MCF 10A (cell line): ENCODE results near the gene GPHN. TPM values are rescaled to one million over a fixed set of nuclear protein-coding genes. Genes with fewer than 3 reads are reported as not detected.

Experiments
- BruUV-seq: library from RNA; stranded (reverse); fragments of 400-500 nt; replicated peaks from 2 replicates; lab custom pipeline; 2021; lab: Mats Ljungman, UMichigan
- CTCF ChIA-PET: fragments of 300-600 bp; sonication (Branson Sonifier 250); formaldehyde crosslinking; extraction: SDS; loops from one replicate; lab custom pipeline; 2021; ENCODE audit warnings: antibody characterized with exemption, inconsistent platforms; lab: Yijun Ruan, JAX
- POLR2A ChIA-PET: fragments of 300-600, 350-650 bp; sonication (Branson Sonifier 250); formaldehyde crosslinking; extraction: SDS; loops from one replicate; lab custom pipeline; 2020; ENCODE audit warnings: antibody characterized with exemption, inconsistent platforms; lab: Yijun Ruan, JAX
- DNase-seq: peaks from one replicate; pipeline ENCODE4 v3.0.0-alpha.2; 2018; ENCODE audit not compliant: unreplicated experiment
- H3K27ac Mint-ChIP-seq: one replicate; pipeline ENCODE4 v1.8.0; 2022; ENCODE audit warnings: mild to moderate bottlenecking, low read depth, mixed read lengths; ENCODE audit not compliant: unreplicated experiment
- H3K27me3 Mint-ChIP-seq: one replicate; pipeline ENCODE4 v1.8.0; 2022; ENCODE audit warnings: mixed read lengths; ENCODE audit not compliant: insufficient read depth, unreplicated experiment
- H3K36me3 Mint-ChIP-seq: one replicate; pipeline ENCODE4 v1.8.0; 2022; ENCODE audit warnings: mild to moderate bottlenecking, moderate library complexity, mixed read lengths; ENCODE audit not compliant: insufficient read depth, unreplicated experiment
- H3K4me1 Mint-ChIP-seq: one replicate; pipeline ENCODE4 v1.8.0; 2022; ENCODE audit warnings: mixed read lengths; ENCODE audit not compliant: insufficient read depth, unreplicated experiment
- H3K4me3 Mint-ChIP-seq: one replicate; pipeline ENCODE4 v1.8.0; 2022; ENCODE audit warnings: mild to moderate bottlenecking, moderate library complexity, mixed read lengths; ENCODE audit not compliant: unreplicated experiment
- H3K9me3 Mint-ChIP-seq: one replicate; pipeline ENCODE4 v1.8.0; 2022; ENCODE audit warnings: mixed read lengths; ENCODE audit not compliant: unreplicated experiment
- CTCF ChIP-seq: fragments of 200-600 bp; IDR thresholded peaks from one replicate; pipeline ENCODE4 v1.8.0; 2022; ENCODE audit warnings: antibody characterized with exemption, mild to moderate bottlenecking; ENCODE audit not compliant: unreplicated experiment
- intact Hi-C: fragments of 100-400 bp; cut with micrococcal nuclease; formaldehyde crosslinking; loops from 2 replicates; pipeline ENCODE4 v1.14.1; 2022
- total RNA-seq: library from RNA; stranded (reverse); gene quantifications from 2 replicates; pipeline ENCODE4 v1.2.3, GENCODE V29; 2022

GPHN gene
- total RNA-seq, 1 experiment from 2014 or later = 26.8 TPM

GRCh38 chr14:66476964-66477363 is 31.0 kb upstream of the GPHN start:
- no peaks in the 10 kb centered on the region for H3K4me1 Mint-ChIP-seq
- no peak overlapping the region for H3K4me3 Mint-ChIP-seq
- intact Hi-C loops = no loop called here
- TF ChIP-seq CTCF = no peak
- no peaks in the 10 kb centered on the region for H3K36me3 Mint-ChIP-seq
- H3K9me3 Mint-ChIP-seq = no peaks in the 10 kb centered on the region
- no TSS peak for BruUV-seq
- ChIA-PET CTCF (interaction anchor here (0.6 to 1.4 kb wide), 3 partner anchors 18 to 296 kb away, joined by 3 read pairs; no protein-coding TSS in a partner anchor), POLR2A (interaction anchor here (2.0 kb wide), 1 partner anchor 31 kb away, joined by 7 read pairs; the partner anchor contains the start of gene GPHN)
- no peak overlapping the region for H3K27ac Mint-ChIP-seq
- no peaks in the 10 kb centered on the region for H3K27me3 Mint-ChIP-seq
- DNase-seq = peak; percentile 53

- CTCF ChIA-PET = interaction anchor here (0.6 to 1.4 kb wide), 3 partner anchors 76 to 295 kb away, joined by 3 read pairs; no protein-coding TSS in a partner anchor
Measured at GRCh38 chr14:66477567-66477966, 30.4 kb upstream of the GPHN start.

GRCh38 chr14:66482873-66483272 is 25.1 kb upstream of the GPHN start:
- ChIA-PET CTCF (interaction anchor here (1.2 to 1.4 kb wide), 3 partner anchors 38 to 124 kb away, joined by 3 to 5 read pairs (median 3); no protein-coding TSS in a partner anchor), POLR2A (interaction anchor here (0.6 to 1.6 kb wide), 6 partner anchors 13 to 161 kb away, joined by 3 to 7 read pairs (median 3); no protein-coding TSS in a partner anchor)
- BruUV-seq = no TSS peak
- H3K36me3 Mint-ChIP-seq = no peaks in the 10 kb centered on the region
- DNase-seq = no peak
- TF ChIP-seq CTCF = no peak
- H3K4me3 Mint-ChIP-seq = no peak overlapping the region
- no peaks in the 10 kb centered on the region for H3K27me3 Mint-ChIP-seq
- no peaks in the 10 kb centered on the region for H3K9me3 Mint-ChIP-seq
- H3K27ac Mint-ChIP-seq = no peak overlapping the region
- peaks cover 10% of the 10 kb centered on the region for H3K4me1 Mint-ChIP-seq
- intact Hi-C loops = no loop called here

More at GRCh38 chr14:66477567-66477966, 30.4 kb upstream of the GPHN start:
- BruUV-seq = no TSS peak
- TF ChIP-seq CTCF = no peak
- Mint-ChIP-seq H3K4me3 (no peak overlapping the region), H3K9me3 (no peaks in the 10 kb centered on the region), H3K27ac (no peak overlapping the region), H3K4me1 (no peaks in the 10 kb centered on the region), H3K36me3 (no peaks in the 10 kb centered on the region), H3K27me3 (no peaks in the 10 kb centered on the region)
- intact Hi-C loops = no loop called here
- POLR2A ChIA-PET = interaction anchor here (2.0 kb wide), 1 partner anchor 30 kb away, joined by 7 read pairs; the partner anchor contains the start of gene GPHN
- DNase-seq = no peak

GRCh38 chr14:66483322-66483721 is 24.6 kb upstream of the GPHN start:
- Mint-ChIP-seq H3K27ac (no peak overlapping the region), H3K4me1 (peaks cover 10% of the 10 kb centered on the region), H3K9me3 (no peaks in the 10 kb centered on the region), H3K4me3 (no peak overlapping the region), H3K27me3 (no peaks in the 10 kb centered on the region), H3K36me3 (no peaks in the 10 kb centered on the region)
- BruUV-seq = no TSS peak
- TF ChIP-seq CTCF = no peak
- ChIA-PET CTCF (interaction anchor here (0.6 to 1.5 kb wide), 6 partner anchors 12 to 629 kb away, joined by 3 to 5 read pairs (median 3); no protein-coding TSS in a partner anchor), POLR2A (interaction anchor here (0.6 to 1.6 kb wide), 6 partner anchors 12 to 161 kb away, joined by 3 to 7 read pairs (median 3); no protein-coding TSS in a partner anchor)
- intact Hi-C loops = no loop called here
- DNase-seq = peak; percentile 91
